ENCODE data around the gene INTS14.
A peak's percentile ranks its signal among the peaks of the same experiment; 100 is the strongest.
"Not testable (repeated sequence)": the region's sequence is repeated elsewhere in the genome, so short reads cannot be mapped to it uniquely, and the experiment has no call there.

The INTS14 gene

GRCh38 chr15:65578904-65579728, 31.8 kb downstream of the INTS14 start:
- Mint-ChIP-seq H3K27ac (peak overlapping the region; percentile 65), H3K27me3 (no peaks in the 10 kb centered on the region), H3K4me1 (peaks cover 13% of the 10 kb centered on the region), H3K4me3 (no peak overlapping the region), H3K9me3 (no peaks in the 10 kb centered on the region), H3K36me3 (ENCODE audit: low read depth) (peaks cover 60% of the 10 kb centered on the region)
- ATAC-seq: no peak
- no peak for DNase-seq

GRCh38 chr15:65577129-65577996, 33.6 kb downstream of the INTS14 start:
- no peak for ATAC-seq
- H3K36me3 Mint-ChIP-seq (ENCODE audit: low read depth): peaks cover 47% of the 10 kb centered on the region
- peak overlapping the region; percentile 55 for H3K27ac Mint-ChIP-seq

GRCh38 chr15:65576664-65577063, 34.3 kb downstream of the INTS14 start:
- no peaks in the 10 kb centered on the region for H3K27me3 Mint-ChIP-seq
- H3K4me1 Mint-ChIP-seq: no peaks in the 10 kb centered on the region
- no peak overlapping the region for H3K4me3 Mint-ChIP-seq
- no peak overlapping the region for H3K27ac Mint-ChIP-seq
- peaks cover 40% of the 10 kb centered on the region for H3K36me3 Mint-ChIP-seq (ENCODE audit: low read depth)
- ATAC-seq (no peak), DNase-seq (no peak)
- H3K9me3 Mint-ChIP-seq: no peaks in the 10 kb centered on the region

More at GRCh38 chr15:65577129-65577996, 33.6 kb downstream of the INTS14 start:
- H3K4me1 Mint-ChIP-seq: no peaks in the 10 kb centered on the region
- H3K4me3 Mint-ChIP-seq: no peak overlapping the region
- no peaks in the 10 kb centered on the region for H3K9me3 Mint-ChIP-seq
- no peaks in the 10 kb centered on the region for H3K27me3 Mint-ChIP-seq
- no peak for DNase-seq

GRCh38 chr15:65571971-65572370, 39.0 kb downstream of the INTS14 start:
- Mint-ChIP-seq H3K27ac (no peak overlapping the region), H3K9me3 (no peaks in the 10 kb centered on the region), H3K4me3 (no peak overlapping the region), H3K36me3 (ENCODE audit: low read depth) (peaks cover 26% of the 10 kb centered on the region), H3K4me1 (no peaks in the 10 kb centered on the region), H3K27me3 (no peaks in the 10 kb centered on the region)
- ATAC-seq (no peak), DNase-seq (no peak)

- Mint-ChIP-seq H3K4me1 (no peaks in the 10 kb centered on the region), H3K36me3 (ENCODE audit: low read depth) (peaks cover 38% of the 10 kb centered on the region), H3K9me3 (no peaks in the 10 kb centered on the region), H3K27me3 (no peaks in the 10 kb centered on the region), H3K4me3 (no peak overlapping the region), H3K27ac (no peak overlapping the region)
- no peak for ATAC-seq
- DNase-seq: no peak
Observed at GRCh38 chr15:65569728-65570127, 41.2 kb downstream of the INTS14 start.

- H3K4me1 Mint-ChIP-seq: no peaks in the 10 kb centered on the region
- DNase-seq: no peak
- ATAC-seq: no peak
- H3K27me3 Mint-ChIP-seq: no peaks in the 10 kb centered on the region
- no peak overlapping the region for H3K4me3 Mint-ChIP-seq
- no peak overlapping the region for H3K27ac Mint-ChIP-seq
- no peaks in the 10 kb centered on the region for H3K9me3 Mint-ChIP-seq
- H3K36me3 Mint-ChIP-seq (ENCODE audit: low read depth): peaks cover 65% of the 10 kb centered on the region
Observed at GRCh38 chr15:65561934-65562333, 49.0 kb downstream of the INTS14 start.

- Mint-ChIP-seq H3K27ac (no peak overlapping the region), H3K9me3 (no peaks in the 10 kb centered on the region), H3K36me3 (ENCODE audit: low read depth) (peaks cover 53% of the 10 kb centered on the region), H3K4me3 (no peak overlapping the region), H3K4me1 (no peaks in the 10 kb centered on the region), H3K27me3 (no peaks in the 10 kb centered on the region)
- ATAC-seq: no peak
- DNase-seq: no peak
Observed at GRCh38 chr15:65559941-65560340, 51.0 kb downstream of the INTS14 start.

- ATAC-seq: no peak
- no peaks in the 10 kb centered on the region for H3K4me1 Mint-ChIP-seq
- DNase-seq: no peak
- no peak overlapping the region for H3K27ac Mint-ChIP-seq
- H3K27me3 Mint-ChIP-seq: no peaks in the 10 kb centered on the region
- no peak overlapping the region for H3K4me3 Mint-ChIP-seq
- peaks cover 48% of the 10 kb centered on the region for H3K36me3 Mint-ChIP-seq (ENCODE audit: low read depth)
- no peaks in the 10 kb centered on the region for H3K9me3 Mint-ChIP-seq
Observed at GRCh38 chr15:65558997-65559760, 51.8 kb downstream of the INTS14 start.

GRCh38 chr15:65558336-65558735, 52.6 kb downstream of the INTS14 start:
- H3K27me3 Mint-ChIP-seq: no peaks in the 10 kb centered on the region
- H3K9me3 Mint-ChIP-seq: no peaks in the 10 kb centered on the region
- no peak overlapping the region for H3K27ac Mint-ChIP-seq
- no peak overlapping the region for H3K4me3 Mint-ChIP-seq
- H3K4me1 Mint-ChIP-seq: no peaks in the 10 kb centered on the region
- ATAC-seq: no peak
- H3K36me3 Mint-ChIP-seq (ENCODE audit: low read depth): peaks cover 49% of the 10 kb centered on the region
- no peak for DNase-seq

GRCh38 chr15:65556622-65557021, 54.3 kb downstream of the INTS14 start:
- Mint-ChIP-seq H3K4me1 (no peaks in the 10 kb centered on the region), H3K27me3 (no peaks in the 10 kb centered on the region), H3K9me3 (no peaks in the 10 kb centered on the region), H3K36me3 (ENCODE audit: low read depth) (peaks cover 52% of the 10 kb centered on the region), H3K4me3 (no peak overlapping the region), H3K27ac (no peak overlapping the region)
- DNase-seq (no peak), ATAC-seq (no peak)

- ATAC-seq: no peak
- H3K9me3 Mint-ChIP-seq: no peaks in the 10 kb centered on the region
- H3K4me1 Mint-ChIP-seq: peaks cover 16% of the 10 kb centered on the region
- no peak for DNase-seq
- peaks cover 37% of the 10 kb centered on the region for H3K36me3 Mint-ChIP-seq (ENCODE audit: low read depth)
- H3K4me3 Mint-ChIP-seq: no peak overlapping the region
- H3K27ac Mint-ChIP-seq: no peak overlapping the region
- H3K27me3 Mint-ChIP-seq: no peaks in the 10 kb centered on the region
Observed at GRCh38 chr15:65553691-65554090, 57.2 kb downstream of the INTS14 start.

GRCh38 chr15:65552851-65553250, 58.1 kb downstream of the INTS14 start:
- Mint-ChIP-seq H3K4me1 (peaks cover 16% of the 10 kb centered on the region), H3K36me3 (ENCODE audit: low read depth) (peaks cover 29% of the 10 kb centered on the region)
- not testable (repeated sequence) for H3K27ac Mint-ChIP-seq, H3K9me3 Mint-ChIP-seq, DNase-seq, H3K27me3 Mint-ChIP-seq, H3K4me3 Mint-ChIP-seq, ATAC-seq

- DNase-seq (no peak), ATAC-seq (no peak)
- H3K27ac Mint-ChIP-seq: no peak overlapping the region
- peaks cover 27% of the 10 kb centered on the region for H3K36me3 Mint-ChIP-seq (ENCODE audit: low read depth)
- no peak overlapping the region for H3K4me3 Mint-ChIP-seq
- H3K4me1 Mint-ChIP-seq: peaks cover 18% of the 10 kb centered on the region
- no peaks in the 10 kb centered on the region for H3K9me3 Mint-ChIP-seq
- H3K27me3 Mint-ChIP-seq: no peaks in the 10 kb centered on the region
Observed at GRCh38 chr15:65551183-65551582, 59.7 kb downstream of the INTS14 start.

- H3K36me3 Mint-ChIP-seq (ENCODE audit: low read depth): peaks cover 27% of the 10 kb centered on the region
- no peak overlapping the region for H3K27ac Mint-ChIP-seq
Observed at GRCh38 chr15:65550681-65551098, 60.2 kb downstream of the INTS14 start.

More at GRCh38 chr15:65550681-65551098, 60.2 kb downstream of the INTS14 start:
- no peak for ATAC-seq
- no peak for DNase-seq
- Mint-ChIP-seq H3K9me3 (no peaks in the 10 kb centered on the region), H3K27me3 (no peaks in the 10 kb centered on the region), H3K4me3 (no peak overlapping the region), H3K4me1 (peaks cover 18% of the 10 kb centered on the region)
